HepG2 (cell line): ENCODE results near the gene EPHX1. TPM values are rescaled to one million over a fixed set of nuclear protein-coding genes. Genes with fewer than 3 reads are reported as not detected.

ENCODE experiments used
- ATAC-seq: fragments of 200-7000 bp; cut with Tn5 transposase; 3 replicates; pipeline ENCODE4 v1.9.1; 2020; ENCODE audit warnings: mild to moderate bottlenecking, moderate library complexity
- BruUV-seq: library from RNA; stranded (reverse); fragments of 400-500 nt; replicated peaks from 2 replicates; lab custom pipeline; 2021; lab: Mats Ljungman, UMichigan
- CTCF ChIA-PET: fragments of 300-600 bp; formaldehyde crosslinking; extraction: SDS; loops from one replicate; lab custom pipeline; 2021; ENCODE audit warnings: low total read pairs, inconsistent platforms, low intra/inter-chr PET ratio; lab: Yijun Ruan, JAX
- POLR2A ChIA-PET: fragments of 350-600 bp; sonication (Branson Sonifier 250); formaldehyde crosslinking; loops from one replicate; lab custom pipeline; 2020; ENCODE audit warnings: antibody characterized with exemption, inconsistent platforms; lab: Yijun Ruan, JAX
- DNase-seq: peaks from one replicate; pipeline ENCODE4 v3.0.0-alpha.2; 2015; ENCODE audit warnings: low spot score
- FAIRE-seq: peaks from 3 replicates; lab custom pipeline; 2011; peaks lifted over from hg19 to GRCh38; lab: Jason Lieb, UNC
- H2AFZ ChIP-seq: one replicate; pipeline ENCODE4 v1.6.1; 2011; ENCODE audit warnings: low read length, inconsistent platforms
- H3K27ac ChIP-seq: fragments of 300-600 bp; 3 replicates; pipeline ENCODE4 v1.8.0; 2011; ENCODE audit warnings: mixed run types, mild to moderate bottlenecking, mixed read lengths, low read length, inconsistent platforms; ENCODE audit not compliant: insufficient read depth; ENCODE audit errors: extremely low read length
- H3K27me3 ChIP-seq, 2 experiments: fragments of 200-600 bp in 1 of 2; 2 replicates in 1 of 2; 3 replicates in 1 of 2; pipeline versions ENCODE4 v1.6.0 to v1.8.0; 2011; ENCODE audit warnings: low read length in 2 of 2, mild to moderate bottlenecking in 2 of 2, moderate library complexity in 2 of 2, inconsistent platforms in 1 of 2; ENCODE audit not compliant: insufficient read depth in 2 of 2, control insufficient read depth in 1 of 2
- H3K36me3 ChIP-seq, 2 experiments: fragments of 200-600 bp in 1 of 2; replicated peaks in 1 of 2; 2 replicates in 1 of 2; 3 replicates in 1 of 2; pipeline versions ENCODE4 v1.5.1 to v1.8.0; 2011; ENCODE audit warnings: low read length in 2 of 2, inconsistent platforms in 1 of 2; ENCODE audit not compliant: insufficient read depth in 2 of 2, control insufficient read depth in 1 of 2
- H3K4me1 ChIP-seq: 2 replicates; pipeline ENCODE4 v1.5.1; 2012; ENCODE audit warnings: low read length, inconsistent platforms; ENCODE audit not compliant: insufficient read depth
- H3K4me2 ChIP-seq: 2 replicates; pipeline ENCODE4 v1.6.0; 2011; ENCODE audit warnings: low read depth, low read length, inconsistent platforms
- H3K4me3 ChIP-seq, 3 experiments: fragments of 200-600 bp in 1 of 3; sonication (generic), shearing (Covaris generic) in 1 of 3; replicated peaks in 1 of 3; 2 replicates each; pipeline ENCODE4 v1.5.1; 2011 to 2016; ENCODE audit warnings: low read length in 3 of 3, inconsistent platforms in 2 of 3, low read depth in 2 of 3, mild to moderate bottlenecking in 2 of 3, control low read depth in 1 of 3, mixed read lengths in 1 of 3; ENCODE audit not compliant: insufficient read depth in 1 of 3
- H3K79me2 ChIP-seq: one replicate; pipeline ENCODE4 v1.6.1; 2011; ENCODE audit warnings: low read length, inconsistent platforms; ENCODE audit not compliant: insufficient read depth
- H3K9ac ChIP-seq: 2 replicates; pipeline ENCODE4 v1.6.0; 2011; ENCODE audit warnings: mild to moderate bottlenecking, low read depth, low read length, inconsistent platforms; ENCODE audit not compliant: insufficient read depth
- H3K9me3 ChIP-seq: 2 replicates; pipeline ENCODE4 v1.5.1; 2012; ENCODE audit warnings: mild to moderate bottlenecking, low read length
- H4K20me1 ChIP-seq: 2 replicates; pipeline ENCODE4 v1.6.0; 2011; ENCODE audit warnings: inconsistent platforms, mild to moderate bottlenecking, low read length, moderate library complexity; ENCODE audit not compliant: insufficient read depth
- CEBPB ChIP-seq: IDR thresholded peaks from 2 replicates; pipeline ENCODE4 v1.6.1; 2011; ENCODE audit warnings: low read depth, low read length, improper control_type of control experiment, borderline replicate concordance
- HOXD1 ChIP-seq: sonication (generic); formaldehyde crosslinking; IDR thresholded peaks from 2 replicates; pipeline ENCODE4 v1.5.0; 2020; ENCODE audit warnings: missing genetic modification reagents
- MZF1 ChIP-seq: sonication (generic); formaldehyde crosslinking; IDR thresholded peaks from 2 replicates; pipeline ENCODE4 v1.8.1; 2023; ENCODE audit warnings: mild to moderate bottlenecking, missing genetic modification reagents, borderline replicate concordance
- SAP130 ChIP-seq: IDR thresholded peaks from 2 replicates; pipeline ENCODE4 v1.6.1; 2016; ENCODE audit warnings: low read depth
- WGBS: methylation state at CpG from one replicate; pipeline ENCODE4 v1.1.6; 2017; ENCODE audit warnings: low lambda C conversion rate; 5-methylcytosine and 5-hydroxymethylcytosine counted together
- in situ Hi-C: cut with HindIII; loops from 2 replicates; pipeline ENCODE4 v1.10.0; 2017; ENCODE audit warnings: low pct_unique_long_range_greater_than_20kb; ENCODE audit not compliant: extremely low pct_ligation_motif_present
- intact Hi-C: fragments of 100-400 bp; cut with micrococcal nuclease; formaldehyde crosslinking; loops from one replicate; pipeline ENCODE4 v1.10.0; 2022; ENCODE audit not compliant: unreplicated experiment
- polyA plus RNA-seq, 8 experiments: library from polyadenylated mRNA; depleted of rRNA in 3 of 8; stranded (reverse) in 7 of 8; unstranded in 1 of 8; fragments of >200 nt; fragmentation: Illumina TruSeq in 4 of 8; extraction: Trizol in 4 of 8; gene quantifications; 2 replicates each; pipeline versions ENCODE4 v1.2.1 to v1.2.3, GENCODE V29; 2011 to 2016; ENCODE audit warnings: low read depth in 4 of 8, missing spikeins in 1 of 8, mixed read lengths in 1 of 8; ENCODE audit not compliant: insufficient read depth in 1 of 8
- total RNA-seq, 5 experiments: library from RNA; depleted of rRNA; stranded (reverse); fragments of >200 nt; fragmentation: Illumina TruSeq; extraction: Trizol; gene quantifications; 2 replicates each; pipeline ENCODE4 v1.2.3, GENCODE V29; 2016; ENCODE audit warnings: low read depth in 1 of 5

Gene EPHX1
- total and polyA plus RNA-seq, 2 of the 13 experiments (the other 11 are each of a cell fraction or from before 2014, with no cell fraction given), result 27.7 to 36.5 TPM

DNA sequence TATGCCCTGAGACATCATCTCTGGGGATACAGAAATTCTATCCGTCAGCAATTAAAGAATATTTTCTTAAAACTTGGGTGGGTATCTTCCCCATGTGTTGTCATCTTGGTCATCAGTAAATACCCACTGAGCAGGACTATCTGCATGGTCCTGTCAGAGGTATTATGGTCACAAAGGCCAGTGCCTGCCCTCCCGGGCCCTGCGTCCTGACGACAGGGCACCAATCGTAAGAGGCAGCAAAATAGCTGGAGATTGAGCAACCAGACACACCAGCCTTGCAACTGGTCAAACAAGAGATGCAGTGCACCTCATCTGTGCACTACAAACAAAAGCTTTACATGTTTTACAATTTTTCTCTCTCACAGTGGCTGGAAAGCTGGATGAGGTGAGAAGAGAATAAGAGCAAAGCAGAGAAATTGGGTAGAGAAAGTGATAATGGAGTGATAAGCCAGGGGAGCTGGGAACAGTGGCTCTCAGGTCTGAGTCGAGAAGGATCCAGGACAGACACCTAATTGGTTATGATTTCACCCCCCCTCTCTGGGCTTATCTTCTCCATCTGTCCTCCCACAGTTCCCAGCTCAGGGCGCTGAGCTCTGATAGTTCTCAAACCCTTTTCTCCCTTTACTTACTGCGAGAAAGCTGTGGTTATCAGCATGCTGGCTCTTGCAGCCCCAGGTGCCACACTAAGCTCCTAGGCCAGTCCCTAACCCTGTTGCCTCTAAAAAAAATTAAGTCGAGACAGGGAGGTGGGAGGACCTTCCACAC is 41.1 kb upstream of the EPHX1 start (continued):
- TF ChIP-seq SAP130 (CRISPR knock-in tag), result peak; percentile 73

GRCh38 chr1:225769687-225770086 is 40.2 kb upstream of the EPHX1 start:
- FAIRE-seq, result no peak

More at GRCh38 chr1:225769687-225770086, 40.2 kb upstream of the EPHX1 start:
- H3K79me2 ChIP-seq, result no peaks in the 10 kb centered on the region
- TF ChIP-seq HOXD1 (CRISPR knock-in tag) (peak; percentile 61; the same call in 1 of the 2 replicates), CEBPB (peak; percentile 56; the same call in 1 of the 2 replicates), MZF1 (CRISPR knock-in tag) (no peak)
- WGBS, result 69% methylated on average over 5 of the region's 5 CpGs
- DNase-seq (no peak), ATAC-seq (no peak)
- peak overlapping the region; percentile 97 for H3K4me2 ChIP-seq
- no peak overlapping the region for H2AFZ ChIP-seq
- H3K9me3 ChIP-seq, result no peaks in the 10 kb centered on the region
- ChIA-PET CTCF (interaction anchor here (2.1 kb wide), 1 partner anchor 295 kb away, joined by 6 read pairs; no protein-coding TSS in a partner anchor), POLR2A (interaction anchor here (1.4 to 5.4 kb wide), 12 partner anchors 8 to 261 kb away, joined by 4 to 72 read pairs (median 30); partner anchors contain the start of genes ENAH, EPHX1 and SRP9)
- H3K4me1 ChIP-seq, result peaks cover 88% of the 10 kb centered on the region
- no peaks in the 10 kb centered on the region for H3K27me3 ChIP-seq
- peak overlapping the region; percentile 79 for H3K27ac ChIP-seq
- peak overlapping the region; percentile 42; the same call in 1 of the 2 replicates for H3K9ac ChIP-seq
- no peak overlapping the region; a peak in 1 of 6 replicates for H3K4me3 ChIP-seq
- no peaks in the 10 kb centered on the region for H3K36me3 ChIP-seq
- no TSS peak for BruUV-seq
- no peaks in the 10 kb centered on the region for H4K20me1 ChIP-seq
- intact Hi-C loops (loop anchor here (2.0 to 10.0 kb wide), 5 partner anchors 15 to 205 kb away; no protein-coding TSS in a partner anchor), in situ Hi-C loops (loop anchor here (5.0 kb wide), 3 partner anchors 77 to 292 kb away; partner anchors contain the start of gene ENAH)
